Keratinocyte (primary cell): ENCODE results near the gene MRPL49. TPM values are rescaled to one million over a fixed set of nuclear protein-coding genes. Genes with fewer than 3 reads are reported as not detected.

Source experiments
- DNase-seq: peaks from one replicate; pipeline ENCODE4 v3.0.0-alpha.2; 2011; ENCODE audit warnings: low read depth, missing footprints, low spot score
- FAIRE-seq: peaks from 2 replicates; lab custom pipeline; 2011; peaks lifted over from hg19 to GRCh38; lab: Jason Lieb, UNC
- H2AFZ ChIP-seq: 2 replicates; pipeline ENCODE4 v1.6.0; 2012; ENCODE audit warnings: low read length, control low read depth, inconsistent platforms; ENCODE audit not compliant: control insufficient read depth
- H3K27ac ChIP-seq: 2 replicates; pipeline ENCODE4 v1.5.1; 2011; ENCODE audit warnings: low read length; ENCODE audit not compliant: control insufficient read depth, insufficient read depth
- H3K27me3 ChIP-seq: 3 replicates; pipeline ENCODE4 v1.6.0; 2011; ENCODE audit warnings: low read length; ENCODE audit not compliant: control insufficient read depth, insufficient read depth; ENCODE audit errors: extremely low read depth
- H3K36me3 ChIP-seq, 2 experiments: 2 replicates in 1 of 2; 3 replicates in 1 of 2; pipeline ENCODE4 v1.5.1; 2011; ENCODE audit warnings: low read length in 2 of 2, mild to moderate bottlenecking in 1 of 2; ENCODE audit not compliant: control insufficient read depth in 2 of 2, insufficient read depth in 2 of 2; ENCODE audit errors: extremely low read depth in 1 of 2
- H3K4me1 ChIP-seq: 3 replicates; pipeline ENCODE4 v1.5.1; 2011; ENCODE audit warnings: low read length; ENCODE audit not compliant: control insufficient read depth, insufficient read depth; ENCODE audit errors: extremely low read depth
- H3K4me2 ChIP-seq: 3 replicates; pipeline ENCODE4 v1.6.0; 2011; ENCODE audit warnings: low read depth, low read length; ENCODE audit not compliant: control insufficient read depth, insufficient read depth; ENCODE audit errors: extremely low read depth
- H3K4me3 ChIP-seq, 3 experiments: fragments of 200-600 bp in 1 of 3; sonication (generic) in 1 of 3; 2 replicates in 2 of 3; 3 replicates in 1 of 3; pipeline ENCODE4 v1.5.1; 2011 to 2016; ENCODE audit warnings: low read length in 3 of 3, mild to moderate bottlenecking in 3 of 3, control low read depth in 2 of 3, inconsistent platforms in 1 of 3, low read depth in 1 of 3, mixed read lengths in 1 of 3, mixed run types in 1 of 3, moderate library complexity in 1 of 3; ENCODE audit not compliant: control insufficient read depth in 2 of 3, insufficient read depth in 2 of 3; ENCODE audit errors: extremely low read depth in 1 of 3
- H3K79me2 ChIP-seq: 2 replicates; pipeline ENCODE4 v1.6.0; 2012; ENCODE audit warnings: low read length; ENCODE audit not compliant: control insufficient read depth, insufficient read depth
- H3K9ac ChIP-seq: 3 replicates; pipeline ENCODE4 v1.6.0; 2011; ENCODE audit warnings: low read length; ENCODE audit not compliant: control insufficient read depth, insufficient read depth; ENCODE audit errors: extremely low read depth
- H3K9me1 ChIP-seq: 3 replicates; pipeline ENCODE4 v1.6.0; 2011; ENCODE audit warnings: low read length; ENCODE audit not compliant: control insufficient read depth, insufficient read depth; ENCODE audit errors: extremely low read depth
- H3K9me3 ChIP-seq: 2 replicates; pipeline ENCODE4 v1.5.1; 2012; ENCODE audit warnings: low read depth, low read length; ENCODE audit not compliant: control insufficient read depth
- H4K20me1 ChIP-seq: 3 replicates; pipeline ENCODE4 v1.6.0; 2011; ENCODE audit warnings: low read length; ENCODE audit not compliant: control insufficient read depth, insufficient read depth; ENCODE audit errors: extremely low read depth
- EZH2 ChIP-seq: IDR thresholded peaks from one replicate; pipeline ENCODE4 v1.6.1; 2012; ENCODE audit warnings: inconsistent platforms, mild to moderate bottlenecking, low read length, moderate library complexity
- dilution Hi-C: fragments of 300-500 bp; cut with MboI; formaldehyde crosslinking; loops from one replicate; pipeline ENCODE4 v1.7.0; 2020; ENCODE audit warnings: low sequenced_read_pairs; ENCODE audit not compliant: extremely low pct_ligation_motif_present
- polyA plus RNA-seq, 5 experiments: library from polyadenylated mRNA; depleted of rRNA in 3 of 5; stranded (reverse) in 3 of 5; stranded (forward) in 1 of 5; unstranded in 1 of 5; fragments of >200 nt; gene quantifications; 1 replicate in 1 of 5; 2 replicates in 3 of 5; 3 replicates in 1 of 5; pipeline versions ENCODE4 v1.2.1 to v1.2.3, GENCODE V29; 2011 to 2012; ENCODE audit warnings: missing spikeins in 2 of 5, low read depth in 1 of 5, low replicate concordance in 1 of 5
- TF ChIP-seq, protein P1 (sequence below), 3 experiments: IDR thresholded peaks in 1 of 3; conservative IDR thresholded peaks in 1 of 3; optimal IDR thresholded peaks in 1 of 3; 2 replicates in 2 of 3; 3 replicates in 1 of 3; pipeline versions ENCODE3 to v1.5.1; 2011; ENCODE audit warnings: low read length in 3 of 3, mild to moderate bottlenecking in 3 of 3, moderate library complexity in 2 of 3, control low read depth in 1 of 3, inconsistent platforms in 1 of 3; ENCODE audit not compliant: insufficient read depth in 2 of 3; ENCODE audit errors: extremely low read depth in 1 of 3

The MRPL49 gene
- polyA plus RNA-seq, 1 donor (not counting 4 experiments of a cell fraction or from before 2014, with no cell fraction given) = 49.6 TPM

GRCh38 chr11:65115361-65116082, 6.6 kb upstream of the MRPL49 start:
- H3K4me3 ChIP-seq = peak overlapping the region in 2 of 3 experiments; percentile 76 to 82
- TF ChIP-seq EZH2 = no peak
- H3K4me1 ChIP-seq = peaks cover 39% of the 10 kb centered on the region
- H3K79me2 ChIP-seq = peaks cover 28% of the 10 kb centered on the region
- FAIRE-seq = no peak
- H2AFZ ChIP-seq = no peak overlapping the region
- H3K27me3 ChIP-seq = no peaks in the 10 kb centered on the region
- dilution Hi-C loops = no loop called here
- H3K4me2 ChIP-seq = peak overlapping the region; percentile 78
- H4K20me1 ChIP-seq = no peaks in the 10 kb centered on the region
- H3K9me1 ChIP-seq = peaks cover 2% of the 10 kb centered on the region
- no peak overlapping the region for H3K27ac ChIP-seq
- H3K36me3 ChIP-seq = peaks cover 21 to 26% of the 10 kb centered on the region in 2 experiments
- H3K9ac ChIP-seq = peak overlapping the region; percentile 89
- no peak for DNase-seq
- no peaks in the 10 kb centered on the region for H3K9me3 ChIP-seq

DNA sequence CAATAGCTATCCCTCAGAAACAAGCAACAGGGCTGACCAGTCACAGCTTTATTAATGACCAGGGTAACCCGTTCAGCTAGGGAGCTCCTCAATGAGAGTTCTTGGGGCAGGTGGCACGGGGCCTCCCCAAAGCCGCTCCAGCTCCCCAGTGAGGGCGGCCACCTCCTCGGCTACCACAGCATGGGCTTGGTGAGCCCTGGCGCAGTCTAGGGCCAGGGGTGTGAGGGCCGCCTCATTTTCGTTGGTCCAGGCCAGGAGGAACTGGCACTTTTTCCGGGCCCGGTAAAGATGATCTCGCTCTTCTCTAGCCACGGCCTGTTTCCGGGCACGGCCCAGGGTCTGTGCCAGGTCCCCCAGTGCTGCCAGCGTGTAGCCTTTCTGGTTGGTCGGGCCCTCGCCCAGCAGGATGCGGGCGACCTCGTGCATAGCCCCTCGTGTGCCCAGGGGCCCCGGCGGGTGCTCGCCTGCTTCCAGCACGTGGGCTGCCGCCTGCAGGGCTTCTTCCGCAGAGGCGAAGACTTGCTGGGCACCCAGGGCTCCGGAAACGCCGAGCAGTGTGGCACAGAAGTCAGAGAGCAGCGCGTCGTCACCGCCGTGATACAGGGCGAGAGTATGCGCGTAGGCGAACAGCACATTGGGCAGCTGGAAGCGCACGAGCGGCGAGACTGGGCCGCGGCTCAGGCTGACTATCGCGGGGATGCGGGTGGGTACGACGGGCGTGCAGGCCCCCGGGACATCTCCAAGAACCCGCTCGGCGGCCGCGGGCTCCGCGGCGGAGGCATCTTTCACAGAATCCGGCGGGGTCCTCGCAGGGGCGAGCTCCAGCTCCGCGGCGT, 5.5 kb upstream of the MRPL49 start:
- peaks cover 39% of the 10 kb centered on the region for H3K79me2 ChIP-seq
- FAIRE-seq = no peak
- dilution Hi-C loops = no loop called here

More for the DNA sequence above, 5.5 kb upstream of the MRPL49 start:
- H3K27ac ChIP-seq = peak overlapping the region; percentile 82
- DNase-seq = no peak
- no peaks in the 10 kb centered on the region for H3K9me3 ChIP-seq
- peak overlapping the region; percentile 89 for H3K9ac ChIP-seq
- H3K4me3 ChIP-seq = peak overlapping the region; percentile 63 to 82 (median 76)
- no peak for TF ChIP-seq EZH2
- TF ChIP-seq, protein P1, sequence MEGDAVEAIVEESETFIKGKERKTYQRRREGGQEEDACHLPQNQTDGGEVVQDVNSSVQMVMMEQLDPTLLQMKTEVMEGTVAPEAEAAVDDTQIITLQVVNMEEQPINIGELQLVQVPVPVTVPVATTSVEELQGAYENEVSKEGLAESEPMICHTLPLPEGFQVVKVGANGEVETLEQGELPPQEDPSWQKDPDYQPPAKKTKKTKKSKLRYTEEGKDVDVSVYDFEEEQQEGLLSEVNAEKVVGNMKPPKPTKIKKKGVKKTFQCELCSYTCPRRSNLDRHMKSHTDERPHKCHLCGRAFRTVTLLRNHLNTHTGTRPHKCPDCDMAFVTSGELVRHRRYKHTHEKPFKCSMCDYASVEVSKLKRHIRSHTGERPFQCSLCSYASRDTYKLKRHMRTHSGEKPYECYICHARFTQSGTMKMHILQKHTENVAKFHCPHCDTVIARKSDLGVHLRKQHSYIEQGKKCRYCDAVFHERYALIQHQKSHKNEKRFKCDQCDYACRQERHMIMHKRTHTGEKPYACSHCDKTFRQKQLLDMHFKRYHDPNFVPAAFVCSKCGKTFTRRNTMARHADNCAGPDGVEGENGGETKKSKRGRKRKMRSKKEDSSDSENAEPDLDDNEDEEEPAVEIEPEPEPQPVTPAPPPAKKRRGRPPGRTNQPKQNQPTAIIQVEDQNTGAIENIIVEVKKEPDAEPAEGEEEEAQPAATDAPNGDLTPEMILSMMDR (optimal IDR thresholded peaks at IDR 0.05 in 1 of 3, IDR thresholded peaks at IDR 0.05 in 1 of 3, conservative IDR thresholded peaks at IDR 0.05 in 1 of 3; ENCODE audit: extremely low read depth in 1 of 3, insufficient read depth in 2 of 3, low read length in 3 of 3) = no peak
- H4K20me1 ChIP-seq = no peaks in the 10 kb centered on the region
- peaks cover 40% of the 10 kb centered on the region for H3K4me1 ChIP-seq
- no peaks in the 10 kb centered on the region for H3K27me3 ChIP-seq
- H3K36me3 ChIP-seq = peaks cover 17 to 33% of the 10 kb centered on the region in 2 experiments
- no peak overlapping the region for H2AFZ ChIP-seq
- peaks cover 2% of the 10 kb centered on the region for H3K9me1 ChIP-seq
- H3K4me2 ChIP-seq = peak overlapping the region; percentile 78
